ENCODE results near the gene TYMS.

- TF ChIP-seq CEBPB (IDR thresholded peaks at IDR 0.05) = no peak
- no peak for TF ChIP-seq EP300 (IDR thresholded peaks at IDR 0.05; ENCODE audit: borderline replicate concordance)
- TF ChIP-seq EGR1 (IDR thresholded peaks at IDR 0.05) = no peak
These were observed 16.3 kb downstream of the TYMS start for GRCh38 chr18:673769-674168.
